Body of pancreas (tissue), 4 donors: Measurements from ENCODE around the gene ZC3H7B.

Source experiments
- CTCF ChIP-seq, 7 experiments: fragments of 450-650 bp in 4 of 7; fragments of 200-600 bp in 3 of 7; sonication (generic) in 3 of 7; IDR thresholded peaks; one replicate each; pipeline ENCODE4 v1.5.1; 2016 to 2019; ENCODE audit warnings: antibody characterized with exemption in 7 of 7
- POLR2A ChIP-seq, 3 donors: fragments of 450-650 bp; IDR thresholded peaks; one replicate each; pipeline ENCODE4 v1.6.1; 2016; ENCODE audit warnings: antibody characterized with exemption in 3 of 3, mild to moderate bottlenecking in 2 of 3

GRCh38 chr22:41280065-41280464, 21.3 kb upstream of the ZC3H7B start:
- no peak for TF ChIP-seq CTCF (IDR thresholded peaks at IDR 0.05)
- no peak for TF ChIP-seq POLR2A (IDR thresholded peaks at IDR 0.05)
